ENCODE data around the gene PACSIN2.

Gene PACSIN2

DNA sequence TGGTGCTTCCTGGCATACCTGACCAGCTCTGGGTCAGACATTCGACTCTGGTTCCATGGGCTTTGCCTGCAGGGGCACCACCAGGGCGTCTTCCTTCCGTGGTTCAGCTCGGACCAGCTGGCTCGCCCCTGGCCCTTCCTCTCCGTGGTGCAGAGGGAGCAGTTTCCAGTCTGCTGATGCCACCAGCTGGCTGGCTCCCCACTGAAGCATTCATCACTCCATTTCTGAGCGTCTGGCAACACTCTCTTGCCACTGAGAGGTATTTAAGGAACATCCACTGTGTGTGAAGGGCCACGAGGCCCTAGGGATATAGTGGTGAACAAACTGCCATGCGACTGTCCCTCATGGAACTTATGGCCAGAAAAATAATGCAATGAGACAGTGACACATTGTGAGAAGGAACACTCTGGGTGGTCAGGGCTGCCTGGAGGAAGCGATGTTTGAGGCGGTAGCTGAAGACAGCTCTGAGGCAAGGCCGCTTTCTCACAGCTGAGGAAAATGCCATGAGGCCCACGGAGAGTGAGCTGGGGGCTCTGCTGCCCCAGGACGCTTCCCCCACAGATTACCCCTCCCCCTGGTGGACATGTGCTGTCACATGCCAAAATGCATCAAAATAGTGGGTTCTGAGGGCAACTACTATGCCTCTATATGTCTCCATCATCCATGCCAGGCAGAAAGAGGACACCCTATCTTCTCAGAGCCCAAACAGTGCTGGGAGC lies 113.0 kb downstream of the PACSIN2 start:
- TF ChIP-seq SP1 (IDR thresholded peaks at IDR 0.05): no peak
- no peak for TF ChIP-seq FOXM1 (IDR thresholded peaks at IDR 0.05; ENCODE audit: borderline replicate concordance)
- POLR2A ChIA-PET: no interaction called here
- CTCF ChIA-PET: no interaction called here
- peak; percentile 21 for DNase-seq (ENCODE audit: extremely low spot score)

GRCh38 chr22:42897960-42898359 lies 117.0 kb downstream of the PACSIN2 start:
- TF ChIP-seq ZNF384 (IDR thresholded peaks at IDR 0.05) (no peak), ELF4 (IDR thresholded peaks at IDR 0.05) (no peak)
- POLR2A ChIA-PET: interaction anchor here (1.2 kb wide), 1 partner anchor 118 kb away, joined by 4 read pairs; no protein-coding TSS in a partner anchor
- CTCF ChIA-PET: interaction anchor here (0.6 kb wide), 2 partner anchors 28 to 940 kb away, joined by 3 to 5 read pairs; no protein-coding TSS in a partner anchor
- DNase-seq (ENCODE audit: extremely low spot score): no peak

- TF ChIP-seq FOXA1 (IDR thresholded peaks at IDR 0.05) (no peak), L3MBTL2 (conservative IDR thresholded peaks at IDR 0.05) (no peak), ELF4 (IDR thresholded peaks at IDR 0.05) (no peak), FOXK2 (IDR thresholded peaks at IDR 0.05) (no peak), SUZ12 (IDR thresholded peaks at IDR 0.05) (no peak), LEF1 (IDR thresholded peaks at IDR 0.05; ENCODE audit: borderline replicate concordance) (no peak), BHLHE40 (IDR thresholded peaks at IDR 0.05; ENCODE audit: borderline replicate concordance) (no peak), TARDBP (IDR thresholded peaks at IDR 0.05) (no peak), NFRKB (IDR thresholded peaks at IDR 0.05) (no peak), ARNT (IDR thresholded peaks at IDR 0.05) (no peak), ZNF384 (IDR thresholded peaks at IDR 0.05) (no peak), SP1 (IDR thresholded peaks at IDR 0.05) (no peak), FOXM1 (IDR thresholded peaks at IDR 0.05; ENCODE audit: borderline replicate concordance) (no peak), CTBP1 (IDR thresholded peaks at IDR 0.05; ENCODE audit: borderline replicate concordance) (no peak), HDGF (IDR thresholded peaks at IDR 0.05; ENCODE audit: borderline replicate concordance) (no peak)
- TF ChIP-seq, protein P1, sequence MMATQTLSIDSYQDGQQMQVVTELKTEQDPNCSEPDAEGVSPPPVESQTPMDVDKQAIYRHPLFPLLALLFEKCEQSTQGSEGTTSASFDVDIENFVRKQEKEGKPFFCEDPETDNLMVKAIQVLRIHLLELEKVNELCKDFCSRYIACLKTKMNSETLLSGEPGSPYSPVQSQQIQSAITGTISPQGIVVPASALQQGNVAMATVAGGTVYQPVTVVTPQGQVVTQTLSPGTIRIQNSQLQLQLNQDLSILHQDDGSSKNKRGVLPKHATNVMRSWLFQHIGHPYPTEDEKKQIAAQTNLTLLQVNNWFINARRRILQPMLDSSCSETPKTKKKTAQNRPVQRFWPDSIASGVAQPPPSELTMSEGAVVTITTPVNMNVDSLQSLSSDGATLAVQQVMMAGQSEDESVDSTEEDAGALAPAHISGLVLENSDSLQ (IDR thresholded peaks at IDR 0.05): no peak
- ChIA-PET POLR2A (interaction anchor here (1.4 kb wide), 1 partner anchor 119 kb away, joined by 3 read pairs; no protein-coding TSS in a partner anchor), CTCF (interaction anchor here (1.4 kb wide), 1 partner anchor 9 kb away, joined by 3 read pairs; no protein-coding TSS in a partner anchor)
- no peak for DNase-seq (ENCODE audit: extremely low spot score)
Observed at GRCh38 chr22:42895541-42895981, 119.4 kb downstream of the PACSIN2 start.

DNA sequence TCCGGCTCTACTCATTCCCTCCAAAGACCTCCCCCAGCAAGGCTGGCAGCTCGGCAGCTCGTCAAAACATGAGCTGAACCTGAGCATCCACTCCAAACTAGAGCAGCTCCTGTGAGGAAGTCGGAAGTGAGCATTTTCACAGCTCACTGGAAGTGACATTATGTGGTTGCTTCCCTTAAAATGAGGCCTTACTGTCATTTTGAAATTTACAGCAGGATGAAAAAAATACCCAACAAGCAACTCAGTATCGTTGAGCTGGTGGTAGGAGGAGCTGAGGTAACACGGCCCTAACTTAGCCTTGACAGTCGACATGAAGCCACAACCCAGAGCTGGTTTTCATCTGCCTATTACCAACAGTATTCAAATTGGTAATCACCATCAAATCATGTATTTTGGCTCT lies 119.9 kb downstream of the PACSIN2 start:
- ChIA-PET POLR2A (interaction anchor here (1.4 kb wide), 1 partner anchor 119 kb away, joined by 3 read pairs; no protein-coding TSS in a partner anchor), CTCF (interaction anchor here (1.4 kb wide), 1 partner anchor 10 kb away, joined by 3 read pairs; no protein-coding TSS in a partner anchor)
- no peak for DNase-seq (ENCODE audit: extremely low spot score)
- TF ChIP-seq BHLHE40 (IDR thresholded peaks at IDR 0.05; ENCODE audit: borderline replicate concordance) (no peak), HDGF (IDR thresholded peaks at IDR 0.05; ENCODE audit: borderline replicate concordance) (no peak), L3MBTL2 (conservative IDR thresholded peaks at IDR 0.05) (no peak)

- ChIA-PET POLR2A (no interaction called here), CTCF (no interaction called here)
- TF ChIP-seq LEF1 (IDR thresholded peaks at IDR 0.05; ENCODE audit: borderline replicate concordance) (no peak), SUZ12 (IDR thresholded peaks at IDR 0.05) (no peak), HDGF (IDR thresholded peaks at IDR 0.05; ENCODE audit: borderline replicate concordance) (no peak), CTBP1 (IDR thresholded peaks at IDR 0.05; ENCODE audit: borderline replicate concordance) (no peak), FOXM1 (IDR thresholded peaks at IDR 0.05; ENCODE audit: borderline replicate concordance) (no peak), L3MBTL2 (conservative IDR thresholded peaks at IDR 0.05) (no peak), ARNT (IDR thresholded peaks at IDR 0.05) (no peak), SP1 (IDR thresholded peaks at IDR 0.05) (no peak), ZNF384 (IDR thresholded peaks at IDR 0.05) (no peak), FOXA1 (IDR thresholded peaks at IDR 0.05) (no peak), NFRKB (IDR thresholded peaks at IDR 0.05) (no peak), ELF4 (IDR thresholded peaks at IDR 0.05) (no peak), BHLHE40 (IDR thresholded peaks at IDR 0.05; ENCODE audit: borderline replicate concordance) (no peak), FOXK2 (IDR thresholded peaks at IDR 0.05) (no peak), TARDBP (IDR thresholded peaks at IDR 0.05) (no peak)
- TF ChIP-seq, protein P1 (IDR thresholded peaks at IDR 0.05): no peak
Observed at GRCh38 chr22:42893371-42894150, 121.4 kb downstream of the PACSIN2 start.

DNA sequence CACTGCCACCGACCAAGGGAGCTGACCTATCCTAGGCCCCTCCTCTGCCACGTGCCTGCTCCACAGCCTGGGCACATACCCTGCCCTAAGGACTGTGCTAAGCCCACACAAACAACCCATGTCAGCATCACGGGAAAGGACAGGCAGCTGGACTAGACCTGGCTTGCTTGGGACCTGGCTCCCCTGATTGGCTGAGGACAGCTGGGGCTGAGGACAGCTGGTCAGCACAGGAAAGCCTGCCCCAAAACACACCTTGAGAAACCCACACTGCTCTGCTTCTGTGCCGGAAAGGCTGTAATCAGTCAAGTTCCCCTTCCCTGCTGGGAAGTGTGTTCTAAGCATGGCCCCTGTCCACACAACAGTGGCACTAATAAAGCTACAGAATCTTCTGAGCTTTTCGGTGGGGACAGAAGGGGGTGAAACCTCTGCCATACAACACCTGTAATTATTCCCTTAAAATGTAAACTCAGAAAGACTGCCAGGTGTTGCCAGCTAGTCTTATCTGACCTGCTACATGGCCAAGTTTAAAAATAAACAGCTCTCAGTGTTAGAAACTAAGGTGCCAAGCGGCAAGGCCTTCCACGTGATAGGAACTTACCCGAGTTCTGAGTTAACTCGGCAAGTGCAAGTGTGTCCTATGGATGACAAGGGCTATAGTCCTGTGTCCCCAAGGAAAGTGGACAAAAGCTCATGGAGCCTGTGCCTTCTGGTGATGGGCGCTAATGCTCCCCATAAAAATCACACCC lies 122.2 kb downstream of the PACSIN2 start:
- ChIA-PET POLR2A (no interaction called here), CTCF (no interaction called here)
- DNase-seq (ENCODE audit: extremely low spot score): no peak
- TF ChIP-seq FOXA1 (IDR thresholded peaks at IDR 0.05) (no peak), SP1 (IDR thresholded peaks at IDR 0.05) (no peak), FOXM1 (IDR thresholded peaks at IDR 0.05; ENCODE audit: borderline replicate concordance) (no peak), TARDBP (IDR thresholded peaks at IDR 0.05) (no peak), L3MBTL2 (conservative IDR thresholded peaks at IDR 0.05) (no peak), SUZ12 (IDR thresholded peaks at IDR 0.05) (no peak), FOXK2 (IDR thresholded peaks at IDR 0.05) (no peak), LEF1 (IDR thresholded peaks at IDR 0.05; ENCODE audit: borderline replicate concordance) (no peak), BHLHE40 (IDR thresholded peaks at IDR 0.05; ENCODE audit: borderline replicate concordance) (no peak), HDGF (IDR thresholded peaks at IDR 0.05; ENCODE audit: borderline replicate concordance) (no peak), ELF4 (IDR thresholded peaks at IDR 0.05) (no peak), NFRKB (IDR thresholded peaks at IDR 0.05) (no peak), ZNF384 (IDR thresholded peaks at IDR 0.05) (no peak), CTBP1 (IDR thresholded peaks at IDR 0.05; ENCODE audit: borderline replicate concordance) (no peak), ARNT (IDR thresholded peaks at IDR 0.05) (no peak)
- TF ChIP-seq, protein P1 (IDR thresholded peaks at IDR 0.05): no peak

More at GRCh38 chr22:42893371-42894150, 121.4 kb downstream of the PACSIN2 start:
- no peak for DNase-seq (ENCODE audit: extremely low spot score)

Data from HEK293T (cell line).